ENCODE measurements around the gene MICU1.

- TF ChIP-seq FOXM1 (IDR thresholded peaks at IDR 0.05; ENCODE audit: borderline replicate concordance, low read depth) (no peak), YY1 (IDR thresholded peaks at IDR 0.05; ENCODE audit: low read depth) (no peak), RAD21 (IDR thresholded peaks at IDR 0.05; ENCODE audit: low read depth) (no peak), EP300 (IDR thresholded peaks at IDR 0.05; ENCODE audit: borderline replicate concordance) (no peak)
- TF ChIP-seq, protein P1, sequence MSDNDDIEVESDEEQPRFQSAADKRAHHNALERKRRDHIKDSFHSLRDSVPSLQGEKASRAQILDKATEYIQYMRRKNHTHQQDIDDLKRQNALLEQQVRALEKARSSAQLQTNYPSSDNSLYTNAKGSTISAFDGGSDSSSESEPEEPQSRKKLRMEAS (IDR thresholded peaks at IDR 0.05), result no peak
Measured at GRCh38 chr10:72445851-72446250, 180.0 kb downstream of the MICU1 start.

Measured in Ishikawa (cell line).